ENCODE results near the gene GTF3C1. TPM values are rescaled to one million over a fixed set of nuclear protein-coding genes. Genes with fewer than 3 reads are reported as not detected.

GTF3C1 gene
- total RNA-seq, 3 donors from 2014 or later = 31.2 to 44.6 (median 37.4) TPM

- H3K4me3 ChIP-seq = no peak overlapping the region
- H3K27me3 ChIP-seq = no peaks in the 10 kb centered on the region
- H3K27ac ChIP-seq = no peak overlapping the region
- intact Hi-C loops (cut with DNase I; ENCODE audit: low total_unique reads) = no loop called here
- no peaks in the 10 kb centered on the region for H3K4me1 ChIP-seq
- H3K9me3 ChIP-seq = no peaks in the 10 kb centered on the region
- TF ChIP-seq POLR2A (IDR thresholded peaks at IDR 0.05) (no peak), CTCF (IDR thresholded peaks at IDR 0.05) (no peak), POLR2AphosphoS5 (IDR thresholded peaks at IDR 0.05) (no peak)
- no peak for DNase-seq (ENCODE audit: low spot score in 2 of 2)
- H3K36me3 ChIP-seq = peaks cover 5% of the 10 kb centered on the region
These were observed 67.2 kb downstream of the GTF3C1 start for GRCh38 chr16:27482397-27483087.

GRCh38 chr16:27481282-27481934 lies 68.3 kb downstream of the GTF3C1 start:
- Histone ChIP-seq H3K27ac (no peak overlapping the region), H3K36me3 (peaks cover 5% of the 10 kb centered on the region), H3K9me3 (no peaks in the 10 kb centered on the region), H3K4me3 (no peak overlapping the region), H3K27me3 (no peaks in the 10 kb centered on the region), H3K4me1 (no peaks in the 10 kb centered on the region)
- TF ChIP-seq POLR2AphosphoS5 (IDR thresholded peaks at IDR 0.05) = no peak
- TF ChIP-seq POLR2A (IDR thresholded peaks at IDR 0.05) = no peak
- no peak for TF ChIP-seq CTCF (IDR thresholded peaks at IDR 0.05)
- intact Hi-C loops (cut with DNase I; ENCODE audit: low total_unique reads) = no loop called here
- DNase-seq (ENCODE audit: low spot score in 2 of 2) = no peak

- DNase-seq (ENCODE audit: low spot score in 2 of 2) = no peak
- intact Hi-C loops (cut with DNase I; ENCODE audit: low total_unique reads) = no loop called here
- peaks cover 5% of the 10 kb centered on the region for H3K36me3 ChIP-seq
- H3K27me3 ChIP-seq = no peaks in the 10 kb centered on the region
- H3K9me3 ChIP-seq = no peaks in the 10 kb centered on the region
- H3K27ac ChIP-seq = no peak overlapping the region
- no peaks in the 10 kb centered on the region for H3K4me1 ChIP-seq
- H3K4me3 ChIP-seq = no peak overlapping the region
- TF ChIP-seq POLR2A (IDR thresholded peaks at IDR 0.05) (no peak), POLR2AphosphoS5 (IDR thresholded peaks at IDR 0.05) (no peak), CTCF (IDR thresholded peaks at IDR 0.05) (no peak)
These were observed 69.0 kb downstream of the GTF3C1 start for GRCh38 chr16:27480761-27481160.

GRCh38 chr16:27476240-27476639 lies 73.5 kb downstream of the GTF3C1 start:
- Histone ChIP-seq H3K27ac (no peak overlapping the region), H3K4me3 (no peak overlapping the region), H3K4me1 (no peaks in the 10 kb centered on the region), H3K36me3 (peaks cover 16% of the 10 kb centered on the region), H3K27me3 (no peaks in the 10 kb centered on the region), H3K9me3 (no peaks in the 10 kb centered on the region)
- intact Hi-C loops (cut with DNase I; ENCODE audit: low total_unique reads) = no loop called here
- no peak for DNase-seq (ENCODE audit: low spot score in 2 of 2)
- TF ChIP-seq POLR2AphosphoS5 (IDR thresholded peaks at IDR 0.05) = no peak
- TF ChIP-seq CTCF (IDR thresholded peaks at IDR 0.05) = no peak
- no peak for TF ChIP-seq POLR2A (IDR thresholded peaks at IDR 0.05)

- Histone ChIP-seq H3K4me1 (no peaks in the 10 kb centered on the region), H3K4me3 (no peak overlapping the region), H3K9me3 (no peaks in the 10 kb centered on the region), H3K27ac (no peak overlapping the region), H3K36me3 (peaks cover 18% of the 10 kb centered on the region), H3K27me3 (no peaks in the 10 kb centered on the region)
- TF ChIP-seq CTCF (IDR thresholded peaks at IDR 0.05) (no peak), POLR2A (IDR thresholded peaks at IDR 0.05) (no peak), POLR2AphosphoS5 (IDR thresholded peaks at IDR 0.05) (no peak)
- intact Hi-C loops (cut with DNase I; ENCODE audit: low total_unique reads) = no loop called here
- DNase-seq (ENCODE audit: low spot score in 2 of 2) = no peak
These were observed 74.2 kb downstream of the GTF3C1 start for GRCh38 chr16:27475561-27475960.

Data from breast epithelium (tissue), 4 donors.